Small intestine (tissue), 7 donors: ENCODE measurements around the gene NNAT. TPM values are rescaled to one million over a fixed set of nuclear protein-coding genes. Genes with fewer than 3 reads are reported as not detected.

ENCODE experiments used
- DNase-seq, 2 donors: peaks; one replicate each; pipeline versions ENCODE4 v3.0.0 to v3.0.0-alpha.2; 2013
- FAIRE-seq: peaks from 2 replicates; lab custom pipeline; 2012; peaks lifted over from hg19 to GRCh38; lab: Jason Lieb, UNC
- H3K27ac ChIP-seq, 3 donors: one replicate each; pipeline ENCODE4 v1.5.1; 2013; ENCODE audit warnings: low read length in 2 of 3, mild to moderate bottlenecking in 2 of 3, control low read depth in 1 of 3, inconsistent platforms in 1 of 3, low read depth in 1 of 3, moderate library complexity in 1 of 3
- H3K27me3 ChIP-seq, 3 donors: one replicate each; pipeline ENCODE4 v1.6.1; 2013; ENCODE audit warnings: low read length in 3 of 3, inconsistent platforms in 1 of 3; ENCODE audit not compliant: control insufficient read depth in 3 of 3, insufficient read depth in 3 of 3
- H3K36me3 ChIP-seq, 3 donors: one replicate each; pipeline ENCODE4 v1.6.1; 2013; ENCODE audit warnings: low read length in 3 of 3, inconsistent platforms in 1 of 3, low read depth in 1 of 3, mild to moderate bottlenecking in 1 of 3, moderate library complexity in 1 of 3; ENCODE audit not compliant: control insufficient read depth in 3 of 3, insufficient read depth in 2 of 3
- H3K4me1 ChIP-seq, 3 donors: one replicate each; pipeline ENCODE4 v1.6.1; 2013; ENCODE audit warnings: low read length in 2 of 3, inconsistent platforms in 1 of 3, low read depth in 1 of 3, mild to moderate bottlenecking in 1 of 3, moderate library complexity in 1 of 3; ENCODE audit not compliant: control insufficient read depth in 3 of 3, insufficient read depth in 2 of 3
- H3K4me3 ChIP-seq, 3 donors: one replicate each; pipeline ENCODE4 v1.5.1; 2013; ENCODE audit warnings: low read length in 3 of 3, control low read depth in 1 of 3, inconsistent platforms in 1 of 3, low read depth in 1 of 3, mild to moderate bottlenecking in 1 of 3, moderate library complexity in 1 of 3
- H3K9me3 ChIP-seq, 2 donors: one replicate each; pipeline ENCODE4 v1.6.1; 2013; ENCODE audit warnings: low read depth in 1 of 2, low read length in 1 of 2; ENCODE audit not compliant: control insufficient read depth in 2 of 2, insufficient read depth in 1 of 2
- WGBS, 3 donors: extraction: QIAGEN DNeasy Blood & Tissue Kit; methylation state at CpG; one replicate each; pipeline ENCODE4 v1.1.7; 2013; 5-methylcytosine and 5-hydroxymethylcytosine counted together
- polyA plus RNA-seq, 4 donors: library from polyadenylated mRNA; stranded (reverse) in 3 of 4; unstranded in 1 of 4; fragments of 200-250 nt in 3 of 4; fragments of 120-200 nt in 1 of 4; gene quantifications; one replicate each; pipeline versions ENCODE4 v1.2.1 to v1.2.3, GENCODE V29; 2013
- donor health status: healthy with polysubstance abuse.
- donor health status: control.
- donor health status: control.
- donor health status: Bipolar disorder and iron deficiency.
- donor health status: healthy.

NNAT gene
- polyA plus RNA-seq, 4 donors = 2.7 to 18.6 (median 10.6) TPM; not detected in 1

DNA sequence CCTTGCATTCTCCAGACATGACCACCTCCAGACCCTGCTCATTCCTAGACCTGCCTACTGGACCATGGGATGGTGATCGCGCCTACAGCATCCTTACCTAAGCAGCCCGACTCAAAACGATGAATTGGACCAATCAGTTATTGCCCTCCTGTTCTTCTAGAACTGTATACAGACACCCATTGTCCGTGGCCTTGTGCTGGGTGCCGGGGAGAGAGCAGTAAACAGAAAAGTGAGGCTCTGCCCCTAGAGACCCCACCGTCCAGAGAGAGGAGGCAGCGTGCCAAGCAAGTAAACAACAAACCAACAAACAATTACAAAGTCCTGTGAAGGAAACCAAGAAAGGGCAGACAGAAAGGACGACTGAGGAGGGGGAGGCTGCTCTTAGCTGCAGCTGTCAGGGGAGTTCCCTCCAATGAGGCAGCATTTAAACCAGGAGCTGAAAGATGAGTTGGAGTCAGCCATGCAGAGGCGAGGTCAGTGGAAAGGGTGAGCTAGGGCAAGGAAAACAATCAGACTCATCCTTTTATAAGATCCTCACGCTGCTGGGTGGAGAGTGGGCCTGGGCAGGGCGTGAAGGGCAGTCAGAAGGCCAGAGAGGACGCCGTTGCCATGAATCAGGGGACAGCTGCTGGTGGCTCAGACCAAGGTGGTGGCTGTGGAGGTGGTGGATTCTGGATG lies 44.2 kb downstream of the NNAT start:
- no peak for DNase-seq

GRCh38 chr20:37566590-37567330 lies 45.7 kb downstream of the NNAT start:
- H3K9me3 ChIP-seq = no peaks in the 10 kb centered on the region
- DNase-seq = no peak
- H3K27me3 ChIP-seq = peaks cover 0 to 22% (median 9%) of the 10 kb centered on the region in 3 donors
- no peak overlapping the region for H3K4me3 ChIP-seq
- no peak overlapping the region for H3K27ac ChIP-seq
- no peak for FAIRE-seq
- no peaks in the 10 kb centered on the region for H3K36me3 ChIP-seq
- H3K4me1 ChIP-seq = peaks cover 0 to 7% (median 0%) of the 10 kb centered on the region in 3 donors
- 34 to 65% (median 51%) methylated on average over 5 of the region's 5 CpGs for WGBS, 3 donors

More for the DNA sequence above, 44.2 kb downstream of the NNAT start:
- H3K36me3 ChIP-seq = no peaks in the 10 kb centered on the region
- H3K27ac ChIP-seq = no peak overlapping the region
- H3K27me3 ChIP-seq = peaks cover 0 to 22% (median 9%) of the 10 kb centered on the region in 3 donors
- 70 to 72% (median 70%) methylated on average over 14 of the region's 14 CpGs for WGBS, 3 donors
- peaks cover 0 to 7% (median 0%) of the 10 kb centered on the region in 3 donors for H3K4me1 ChIP-seq
- no peaks in the 10 kb centered on the region for H3K9me3 ChIP-seq
- H3K4me3 ChIP-seq = no peak overlapping the region
- FAIRE-seq = no peak

DNA sequence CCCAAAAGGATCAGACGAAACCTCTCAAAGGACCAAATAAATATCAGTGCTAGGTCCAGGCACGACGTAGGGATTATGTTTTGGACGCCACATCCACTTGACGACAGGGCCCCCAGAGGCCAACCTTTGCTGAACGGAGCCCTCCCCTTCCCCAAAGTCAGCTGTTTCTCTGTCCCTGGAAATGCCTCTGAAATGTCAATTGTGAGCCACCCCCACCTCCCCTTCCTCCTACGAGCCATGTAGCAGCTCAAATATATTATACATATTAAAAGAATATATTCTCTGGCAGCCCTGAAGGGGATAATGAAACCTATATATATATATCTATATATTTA lies 46.2 kb downstream of the NNAT start:
- peaks cover 0 to 7% (median 0%) of the 10 kb centered on the region in 3 donors for H3K4me1 ChIP-seq
- H3K9me3 ChIP-seq = no peaks in the 10 kb centered on the region
- WGBS, 3 donors = 29 to 50% (median 44%) methylated on average over 7 of the region's 7 CpGs
- peaks cover 0 to 22% (median 9%) of the 10 kb centered on the region in 3 donors for H3K27me3 ChIP-seq
- no peak for FAIRE-seq
- no peak overlapping the region for H3K4me3 ChIP-seq
- DNase-seq = no peak
- H3K36me3 ChIP-seq = no peaks in the 10 kb centered on the region
- no peak overlapping the region for H3K27ac ChIP-seq

- DNase-seq = no peak
- H3K27me3 ChIP-seq = peaks cover 0 to 22% (median 9%) of the 10 kb centered on the region in 3 donors
- peaks cover 0 to 7% (median 0%) of the 10 kb centered on the region in 3 donors for H3K4me1 ChIP-seq
- H3K9me3 ChIP-seq = no peaks in the 10 kb centered on the region
- no peaks in the 10 kb centered on the region for H3K36me3 ChIP-seq
- 6 to 8% (median 7%) methylated on average over 13 of the region's 13 CpGs for WGBS, 3 donors
- no peak for FAIRE-seq
- H3K27ac ChIP-seq = no peak overlapping the region
- H3K4me3 ChIP-seq = no peak overlapping the region
Measured at GRCh38 chr20:37567671-37568588, 46.9 kb downstream of the NNAT start.

DNA sequence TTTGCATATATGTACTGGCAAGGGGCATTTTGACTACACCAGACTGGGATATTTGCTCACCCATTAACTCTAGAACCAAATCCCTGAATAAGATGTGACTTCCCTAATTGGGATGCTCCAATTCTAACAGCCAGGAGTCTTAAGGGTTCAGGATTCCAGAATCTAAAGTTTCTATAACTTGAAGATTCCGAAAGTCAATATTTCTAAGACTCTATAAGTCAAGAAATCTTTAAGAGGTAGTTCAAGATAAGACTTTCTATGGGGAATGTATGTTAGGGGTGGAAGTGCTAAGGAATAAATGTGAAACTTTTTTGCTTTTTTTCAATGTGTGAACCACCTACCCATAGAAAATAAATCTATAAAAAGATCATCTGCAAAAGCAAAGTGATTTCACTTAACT lies 49.4 kb downstream of the NNAT start:
- DNase-seq = no peak
- peaks cover 0 to 8% (median 2%) of the 10 kb centered on the region in 3 donors for H3K27me3 ChIP-seq
- H3K27ac ChIP-seq = no peak overlapping the region
- no peak for FAIRE-seq
- 83 to 95% (median 88%) methylated on average over 1 of the region's 1 CpG for WGBS, 3 donors
- H3K9me3 ChIP-seq = no peaks in the 10 kb centered on the region
- H3K4me3 ChIP-seq = no peak overlapping the region
- H3K36me3 ChIP-seq = no peaks in the 10 kb centered on the region
- no peaks in the 10 kb centered on the region for H3K4me1 ChIP-seq

DNA sequence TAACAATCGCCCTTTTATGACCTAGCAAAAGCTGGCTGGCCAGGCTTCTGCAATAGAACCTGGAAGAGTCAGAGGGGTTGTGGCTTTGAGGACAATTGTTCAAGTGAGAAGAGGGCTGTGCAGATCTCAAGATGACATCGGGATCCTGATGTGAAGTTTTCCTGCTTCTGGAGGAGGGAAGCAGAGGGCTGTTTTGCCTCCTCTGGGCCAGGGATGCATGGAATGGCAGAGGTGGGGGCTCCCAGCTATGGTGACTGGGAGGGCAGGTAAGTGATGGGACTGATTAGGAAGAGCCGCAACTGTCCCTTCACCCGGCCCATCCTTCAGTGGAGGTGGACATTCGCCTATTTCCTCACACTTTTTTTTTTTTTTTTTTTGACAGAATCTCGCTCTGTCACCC lies 50.0 kb downstream of the NNAT start:
- DNase-seq (no peak), FAIRE-seq (no peak)
- no peak overlapping the region for H3K27ac ChIP-seq
- WGBS, 3 donors = 71 to 82% (median 77%) methylated on average over 6 of the region's 6 CpGs
- no peak overlapping the region for H3K4me3 ChIP-seq
- no peaks in the 10 kb centered on the region for H3K36me3 ChIP-seq
- no peaks in the 10 kb centered on the region for H3K9me3 ChIP-seq
- peaks cover 0 to 8% (median 2%) of the 10 kb centered on the region in 3 donors for H3K27me3 ChIP-seq
- H3K4me1 ChIP-seq = no peaks in the 10 kb centered on the region
